ENCODE measurements around the gene CDK16. TPM values are rescaled to one million over a fixed set of nuclear protein-coding genes. Genes with fewer than 3 reads are reported as not detected.

CDK16 gene
- total RNA-seq, 2 experiments from 2014 or later = 68.5 to 86.1 TPM

DNA sequence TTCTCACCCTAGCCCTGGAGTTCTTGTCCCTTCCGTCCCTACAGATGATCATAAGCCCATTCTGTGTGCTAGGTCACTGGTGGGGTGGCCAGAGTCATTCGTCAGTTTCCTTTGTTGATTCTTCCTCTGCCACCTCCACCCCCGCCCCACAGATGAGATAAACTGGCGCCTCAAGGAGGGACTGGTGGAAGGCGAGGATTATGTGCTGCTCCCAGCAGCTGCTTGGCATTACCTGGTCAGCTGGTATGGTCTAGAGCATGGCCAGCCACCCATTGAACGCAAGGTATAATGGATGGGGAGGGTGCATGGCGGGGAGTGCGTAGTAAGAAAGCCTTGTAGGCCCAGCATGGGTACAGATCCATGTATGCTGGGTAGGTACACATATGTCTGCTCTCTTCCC lies 20.7 kb downstream of the CDK16 start:
- H3K36me3 ChIP-seq (ENCODE audit: insufficient read depth, low read length) = peaks cover 19% of the 10 kb centered on the region
- H3K79me2 ChIP-seq (ENCODE audit: insufficient read depth, low read depth, low read length) = peaks cover 41% of the 10 kb centered on the region
- DNase-seq (ENCODE audit: low spot score) = no peak
- no peaks in the 10 kb centered on the region for H3K9me3 ChIP-seq (ENCODE audit: low read length)
- ChIA-PET POLR2A (no interaction called here), CTCF (ENCODE audit: unreplicated experiment) (no interaction called here)
- BruUV-seq (replicated peaks) = no TSS peak
- H3K4me2 ChIP-seq (ENCODE audit: low read length) = no peak overlapping the region
- H3K4me1 ChIP-seq (ENCODE audit: insufficient read depth, low read length, poor library complexity, severe bottlenecking) = peaks cover 11% of the 10 kb centered on the region
- no peaks in the 10 kb centered on the region for H3K9me2 ChIP-seq (ENCODE audit: insufficient read depth, low read length)
- no peaks in the 10 kb centered on the region for H4K20me1 ChIP-seq (ENCODE audit: insufficient read depth, low read length)
- H3K4me3 ChIP-seq (ENCODE audit: low read depth, low read length, poor library complexity, severe bottlenecking) = no peak overlapping the region
- no peak overlapping the region for H3K27ac ChIP-seq (ENCODE audit: low read depth, low read length, poor library complexity, severe bottlenecking)
- intact Hi-C loops (cut with micrococcal nuclease; ENCODE audit: unreplicated experiment) = no loop called here
- H2AFZ ChIP-seq (ENCODE audit: low read length) = no peak overlapping the region
- no peak for TF ChIP-seq EZH2phosphoT487 (IDR thresholded peaks at IDR 0.05; ENCODE audit: borderline replicate concordance, low read depth, low read length)
- TF ChIP-seq, protein P1, sequence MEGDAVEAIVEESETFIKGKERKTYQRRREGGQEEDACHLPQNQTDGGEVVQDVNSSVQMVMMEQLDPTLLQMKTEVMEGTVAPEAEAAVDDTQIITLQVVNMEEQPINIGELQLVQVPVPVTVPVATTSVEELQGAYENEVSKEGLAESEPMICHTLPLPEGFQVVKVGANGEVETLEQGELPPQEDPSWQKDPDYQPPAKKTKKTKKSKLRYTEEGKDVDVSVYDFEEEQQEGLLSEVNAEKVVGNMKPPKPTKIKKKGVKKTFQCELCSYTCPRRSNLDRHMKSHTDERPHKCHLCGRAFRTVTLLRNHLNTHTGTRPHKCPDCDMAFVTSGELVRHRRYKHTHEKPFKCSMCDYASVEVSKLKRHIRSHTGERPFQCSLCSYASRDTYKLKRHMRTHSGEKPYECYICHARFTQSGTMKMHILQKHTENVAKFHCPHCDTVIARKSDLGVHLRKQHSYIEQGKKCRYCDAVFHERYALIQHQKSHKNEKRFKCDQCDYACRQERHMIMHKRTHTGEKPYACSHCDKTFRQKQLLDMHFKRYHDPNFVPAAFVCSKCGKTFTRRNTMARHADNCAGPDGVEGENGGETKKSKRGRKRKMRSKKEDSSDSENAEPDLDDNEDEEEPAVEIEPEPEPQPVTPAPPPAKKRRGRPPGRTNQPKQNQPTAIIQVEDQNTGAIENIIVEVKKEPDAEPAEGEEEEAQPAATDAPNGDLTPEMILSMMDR (conservative IDR thresholded peaks at IDR 0.05; ENCODE audit: low read length) = no peak

GRCh38 chrX:47239898-47240545 lies 21.5 kb downstream of the CDK16 start:
- intact Hi-C loops (cut with micrococcal nuclease; ENCODE audit: unreplicated experiment) = no loop called here
- ChIA-PET CTCF (ENCODE audit: unreplicated experiment) (no interaction called here), POLR2A (no interaction called here)
- Histone ChIP-seq H3K36me3 (ENCODE audit: insufficient read depth, low read length) (peaks cover 27% of the 10 kb centered on the region), H2AFZ (ENCODE audit: low read length) (no peak overlapping the region), H3K4me3 (ENCODE audit: low read depth, low read length, poor library complexity, severe bottlenecking) (no peak overlapping the region), H3K4me1 (ENCODE audit: insufficient read depth, low read length, poor library complexity, severe bottlenecking) (peaks cover 6% of the 10 kb centered on the region), H3K9me2 (ENCODE audit: insufficient read depth, low read length) (no peaks in the 10 kb centered on the region), H4K20me1 (ENCODE audit: insufficient read depth, low read length) (no peaks in the 10 kb centered on the region), H3K4me2 (ENCODE audit: low read length) (no peak overlapping the region), H3K79me2 (ENCODE audit: insufficient read depth, low read depth, low read length) (peaks cover 33% of the 10 kb centered on the region), H3K27ac (ENCODE audit: low read depth, low read length, poor library complexity, severe bottlenecking) (no peak overlapping the region), H3K9me3 (ENCODE audit: low read length) (no peaks in the 10 kb centered on the region)
- no TSS peak for BruUV-seq (replicated peaks)
- no peak for DNase-seq (ENCODE audit: low spot score)
- TF ChIP-seq, protein P1 (conservative IDR thresholded peaks at IDR 0.05; ENCODE audit: low read length) = no peak
- no peak for TF ChIP-seq EZH2phosphoT487 (IDR thresholded peaks at IDR 0.05; ENCODE audit: borderline replicate concordance, low read depth, low read length)

DNA sequence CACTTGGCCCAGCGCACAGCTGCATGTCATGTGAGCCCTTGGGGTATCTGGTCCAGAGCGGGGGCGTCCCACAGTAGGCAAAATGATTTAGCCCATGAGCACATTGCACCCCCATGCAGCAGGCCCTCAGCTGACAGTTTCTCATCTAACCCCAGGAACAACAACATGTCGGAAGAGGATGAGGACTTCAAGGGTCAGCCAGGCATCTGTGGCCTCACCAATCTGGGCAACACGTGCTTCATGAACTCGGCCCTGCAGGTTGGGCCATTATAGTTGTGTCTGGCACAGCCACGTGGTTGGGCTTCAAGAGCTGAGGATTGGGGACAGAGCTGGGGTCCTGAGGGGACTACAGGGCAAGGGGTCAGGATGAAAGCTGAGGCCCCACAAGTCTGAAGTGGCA lies 22.1 kb downstream of the CDK16 start:
- H3K36me3 ChIP-seq (ENCODE audit: insufficient read depth, low read length) = peaks cover 29% of the 10 kb centered on the region
- DNase-seq (ENCODE audit: low spot score) = no peak
- no peaks in the 10 kb centered on the region for H4K20me1 ChIP-seq (ENCODE audit: insufficient read depth, low read length)
- H3K4me2 ChIP-seq (ENCODE audit: low read length) = no peak overlapping the region
- no peaks in the 10 kb centered on the region for H3K9me2 ChIP-seq (ENCODE audit: insufficient read depth, low read length)
- no TSS peak for BruUV-seq (replicated peaks)
- TF ChIP-seq, protein P1 (conservative IDR thresholded peaks at IDR 0.05; ENCODE audit: low read length) = no peak
- no peak for TF ChIP-seq EZH2phosphoT487 (IDR thresholded peaks at IDR 0.05; ENCODE audit: borderline replicate concordance, low read depth, low read length)
- no peak overlapping the region for H2AFZ ChIP-seq (ENCODE audit: low read length)
- no peak overlapping the region for H3K4me3 ChIP-seq (ENCODE audit: low read depth, low read length, poor library complexity, severe bottlenecking)
- no peak overlapping the region for H3K27ac ChIP-seq (ENCODE audit: low read depth, low read length, poor library complexity, severe bottlenecking)
- peaks cover 27% of the 10 kb centered on the region for H3K79me2 ChIP-seq (ENCODE audit: insufficient read depth, low read depth, low read length)
- no peaks in the 10 kb centered on the region for H3K9me3 ChIP-seq (ENCODE audit: low read length)
- H3K4me1 ChIP-seq (ENCODE audit: insufficient read depth, low read length, poor library complexity, severe bottlenecking) = peaks cover 3% of the 10 kb centered on the region
- POLR2A ChIA-PET = no interaction called here
- CTCF ChIA-PET (ENCODE audit: unreplicated experiment) = no interaction called here
- intact Hi-C loops (cut with micrococcal nuclease; ENCODE audit: unreplicated experiment) = no loop called here
